ENCODE data around the gene CACNA2D4.

DNA sequence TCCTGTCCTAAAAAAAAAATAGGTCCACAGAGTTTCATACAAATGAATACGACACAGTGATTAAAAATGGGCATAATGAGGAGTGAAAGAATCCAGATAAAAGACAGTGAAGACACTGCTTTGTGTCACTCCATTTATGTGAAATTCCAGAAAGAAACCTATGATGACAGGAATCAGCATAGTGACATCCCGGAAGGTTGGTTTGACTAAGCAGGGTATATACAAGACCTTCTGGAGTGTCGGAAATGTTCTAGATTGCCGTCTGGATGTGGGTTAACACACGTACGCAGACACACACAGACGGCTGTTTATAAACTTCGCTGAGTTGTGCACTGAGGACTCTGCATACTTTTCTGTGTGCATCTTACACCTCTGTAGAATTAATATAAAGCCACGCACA lies 13.2 kb upstream of the CACNA2D4 start:
- TF ChIP-seq, protein P1, sequence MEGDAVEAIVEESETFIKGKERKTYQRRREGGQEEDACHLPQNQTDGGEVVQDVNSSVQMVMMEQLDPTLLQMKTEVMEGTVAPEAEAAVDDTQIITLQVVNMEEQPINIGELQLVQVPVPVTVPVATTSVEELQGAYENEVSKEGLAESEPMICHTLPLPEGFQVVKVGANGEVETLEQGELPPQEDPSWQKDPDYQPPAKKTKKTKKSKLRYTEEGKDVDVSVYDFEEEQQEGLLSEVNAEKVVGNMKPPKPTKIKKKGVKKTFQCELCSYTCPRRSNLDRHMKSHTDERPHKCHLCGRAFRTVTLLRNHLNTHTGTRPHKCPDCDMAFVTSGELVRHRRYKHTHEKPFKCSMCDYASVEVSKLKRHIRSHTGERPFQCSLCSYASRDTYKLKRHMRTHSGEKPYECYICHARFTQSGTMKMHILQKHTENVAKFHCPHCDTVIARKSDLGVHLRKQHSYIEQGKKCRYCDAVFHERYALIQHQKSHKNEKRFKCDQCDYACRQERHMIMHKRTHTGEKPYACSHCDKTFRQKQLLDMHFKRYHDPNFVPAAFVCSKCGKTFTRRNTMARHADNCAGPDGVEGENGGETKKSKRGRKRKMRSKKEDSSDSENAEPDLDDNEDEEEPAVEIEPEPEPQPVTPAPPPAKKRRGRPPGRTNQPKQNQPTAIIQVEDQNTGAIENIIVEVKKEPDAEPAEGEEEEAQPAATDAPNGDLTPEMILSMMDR (IDR thresholded peaks at IDR 0.05) = no peak
- TF ChIP-seq POLR2A (IDR thresholded peaks at IDR 0.05) = no peak

Measured in adrenal gland (tissue), 5 donors.